ENCODE measurements around the gene SEPTIN14.

GRCh38 chr7:55776196-55776595 is 86.4 kb downstream of the SEPTIN14 start:
- TF ChIP-seq, protein P1, sequence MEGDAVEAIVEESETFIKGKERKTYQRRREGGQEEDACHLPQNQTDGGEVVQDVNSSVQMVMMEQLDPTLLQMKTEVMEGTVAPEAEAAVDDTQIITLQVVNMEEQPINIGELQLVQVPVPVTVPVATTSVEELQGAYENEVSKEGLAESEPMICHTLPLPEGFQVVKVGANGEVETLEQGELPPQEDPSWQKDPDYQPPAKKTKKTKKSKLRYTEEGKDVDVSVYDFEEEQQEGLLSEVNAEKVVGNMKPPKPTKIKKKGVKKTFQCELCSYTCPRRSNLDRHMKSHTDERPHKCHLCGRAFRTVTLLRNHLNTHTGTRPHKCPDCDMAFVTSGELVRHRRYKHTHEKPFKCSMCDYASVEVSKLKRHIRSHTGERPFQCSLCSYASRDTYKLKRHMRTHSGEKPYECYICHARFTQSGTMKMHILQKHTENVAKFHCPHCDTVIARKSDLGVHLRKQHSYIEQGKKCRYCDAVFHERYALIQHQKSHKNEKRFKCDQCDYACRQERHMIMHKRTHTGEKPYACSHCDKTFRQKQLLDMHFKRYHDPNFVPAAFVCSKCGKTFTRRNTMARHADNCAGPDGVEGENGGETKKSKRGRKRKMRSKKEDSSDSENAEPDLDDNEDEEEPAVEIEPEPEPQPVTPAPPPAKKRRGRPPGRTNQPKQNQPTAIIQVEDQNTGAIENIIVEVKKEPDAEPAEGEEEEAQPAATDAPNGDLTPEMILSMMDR (IDR thresholded peaks at IDR 0.05), result no peak
- TF ChIP-seq SIN3A (IDR thresholded peaks at IDR 0.05; ENCODE audit: borderline replicate concordance, insufficient read depth, low read depth, low read length), result no peak

Data from Panc1 (cell line).